Posterior cingulate gyrus (tissue), 11 donors: Measurements from ENCODE around the gene TRIM59.

ENCODE experiments used
- DNase-seq, 10 donors: peaks; one replicate each; pipeline versions ENCODE4 v3.0.0 to v3.0.0-alpha.2; 2020 to 2021; ENCODE audit warnings: mixed read lengths in 3 of 10
- intact Hi-C: fragments of 100-400 bp; cut with DNase I; formaldehyde crosslinking; loops from one replicate; pipeline ENCODE4 v1.15.1; 2023

Gene TRIM59

GRCh38 chr3:160403796-160404470, 45.7 kb downstream of the TRIM59 start:
- intact Hi-C loops, result no loop called here
- DNase-seq, result no peak

GRCh38 chr3:160403028-160403545, 46.5 kb downstream of the TRIM59 start:
- no peak for DNase-seq

DNA sequence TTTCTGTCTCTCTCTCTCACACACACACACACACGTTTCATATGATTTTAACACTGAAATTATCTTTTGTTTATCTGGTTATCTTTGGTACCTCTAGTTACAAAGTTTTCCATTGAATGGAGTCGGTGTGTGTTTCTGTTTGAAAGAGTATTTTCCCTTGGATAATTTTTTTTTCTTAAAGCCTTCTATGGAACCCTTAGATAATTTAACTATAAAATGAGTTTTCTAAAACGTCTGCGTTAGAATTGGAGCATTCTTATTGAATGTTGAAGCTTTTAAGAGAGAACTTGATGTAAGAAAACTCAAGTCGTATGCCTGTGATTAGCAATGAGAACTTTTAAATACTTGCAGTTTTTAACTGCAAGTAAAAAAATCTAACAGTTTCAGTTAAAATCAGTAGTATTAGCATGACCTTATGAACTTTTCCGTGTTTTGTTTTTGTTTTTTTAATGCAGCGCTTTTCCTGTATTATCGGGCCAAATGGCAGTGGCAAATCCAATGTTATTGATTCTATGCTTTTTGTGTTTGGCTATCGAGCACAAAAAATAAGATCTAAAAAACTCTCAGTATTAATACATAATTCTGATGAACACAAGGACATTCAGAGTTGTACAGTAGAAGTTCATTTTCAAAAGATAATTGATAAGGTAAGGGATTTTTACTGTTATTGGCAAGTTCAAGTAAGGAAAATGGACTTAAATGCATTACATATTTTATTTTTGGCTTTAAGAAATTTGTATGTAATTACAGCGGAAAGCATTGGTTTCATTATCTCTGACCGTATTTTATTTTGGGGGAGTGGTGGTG, 47.2 kb downstream of the TRIM59 start:
- intact Hi-C loops, result no loop called here
- no peak for DNase-seq

More at GRCh38 chr3:160403028-160403545, 46.5 kb downstream of the TRIM59 start:
- intact Hi-C loops, result no loop called here

- intact Hi-C loops, result no loop called here
- no peak for DNase-seq
Observed at GRCh38 chr3:160401291-160402095, 48.1 kb downstream of the TRIM59 start.

DNA sequence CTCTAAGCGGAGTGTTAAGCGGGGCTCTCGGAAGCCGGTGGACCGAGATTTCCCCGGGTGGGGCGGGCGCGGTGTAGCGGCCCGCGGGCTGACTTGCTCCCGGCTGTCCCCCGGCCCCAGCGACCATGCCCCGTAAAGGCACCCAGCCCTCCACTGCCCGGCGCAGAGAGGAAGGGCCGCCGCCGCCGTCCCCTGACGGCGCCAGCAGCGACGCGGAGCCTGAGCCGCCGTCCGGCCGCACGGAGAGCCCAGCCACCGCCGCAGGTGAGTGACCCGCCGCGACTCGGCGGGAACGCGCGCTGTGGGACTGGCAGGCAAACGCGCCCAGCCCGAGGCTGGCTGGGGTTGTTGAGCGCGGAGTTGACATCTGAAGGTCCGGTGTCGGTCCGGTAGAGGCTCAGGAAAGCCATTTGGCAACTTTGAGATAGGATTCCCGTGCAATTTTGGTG, 48.9 kb downstream of the TRIM59 start:
- intact Hi-C loops, result no loop called here
- DNase-seq, result peak in 4 of 10 donors; percentile 12 to 80 (median 68)

GRCh38 chr3:160400030-160400701, 49.4 kb downstream of the TRIM59 start:
- intact Hi-C loops, result no loop called here
- peak in 7 of 10 donors; percentile 2 to 85 (median 16) for DNase-seq

DNA sequence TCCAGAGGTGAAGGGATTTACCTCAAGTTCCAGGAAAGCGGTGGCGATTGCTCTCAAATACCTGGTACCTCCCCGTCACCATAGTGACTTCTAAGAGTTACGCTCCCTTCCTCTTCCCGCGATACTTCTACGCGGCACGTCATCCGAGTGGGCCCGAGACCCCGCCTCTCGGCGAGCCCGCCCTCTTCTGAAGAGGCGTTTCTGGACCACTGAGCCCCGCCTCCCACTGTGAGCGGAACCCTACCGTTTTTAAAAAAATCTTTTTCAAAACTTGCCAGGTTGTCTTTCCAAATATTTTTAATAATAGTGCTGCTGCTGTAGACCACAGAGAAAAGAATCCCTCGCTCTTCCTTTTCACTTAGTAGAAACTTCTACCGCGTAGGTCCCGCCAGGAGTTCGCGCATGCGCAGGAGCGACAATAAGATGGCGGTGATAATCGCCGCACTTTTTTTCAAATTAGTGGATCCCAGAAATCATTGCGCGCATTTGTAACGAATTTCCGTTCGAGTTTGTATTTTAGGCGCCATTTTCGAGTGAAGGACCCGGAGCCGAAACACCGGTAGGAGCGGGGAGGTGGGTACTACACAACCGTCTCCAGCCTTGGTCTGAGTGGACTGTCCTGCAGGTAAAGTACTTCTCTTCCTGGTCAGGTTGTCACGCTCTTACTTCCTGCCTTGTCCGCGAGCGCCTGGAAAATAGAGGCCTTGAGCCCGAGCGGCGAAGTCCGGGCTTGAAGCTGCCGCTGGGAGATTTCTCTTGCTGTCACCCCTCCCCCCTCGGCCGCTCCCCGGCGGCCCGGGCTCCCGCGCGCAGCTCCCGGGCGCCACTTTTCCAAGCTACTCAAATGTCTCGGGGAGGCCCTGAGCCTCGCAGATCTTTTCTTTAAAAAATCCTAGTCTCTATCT, 50.2 kb downstream of the TRIM59 start, which contains the start of the genes IFT80 and SMC4:
Gene IFT80 (minus strand): TSS at position 101 of the 905 bp plus-strand sequence. CDS start 14,625 bp downstream, outside the sequence.
Gene SMC4 (plus strand): TSS at position 526 of the 905 bp plus-strand sequence. CDS start 1,177 bp downstream, outside the sequence.
- DNase-seq, result peak; percentile 91 to 99 (median 95)
- intact Hi-C loops, result loop anchor here (2.0 to 5.0 kb wide), 2 partner anchors 88 to 165 kb away; partner anchors contain the start of gene KPNA4

DNA sequence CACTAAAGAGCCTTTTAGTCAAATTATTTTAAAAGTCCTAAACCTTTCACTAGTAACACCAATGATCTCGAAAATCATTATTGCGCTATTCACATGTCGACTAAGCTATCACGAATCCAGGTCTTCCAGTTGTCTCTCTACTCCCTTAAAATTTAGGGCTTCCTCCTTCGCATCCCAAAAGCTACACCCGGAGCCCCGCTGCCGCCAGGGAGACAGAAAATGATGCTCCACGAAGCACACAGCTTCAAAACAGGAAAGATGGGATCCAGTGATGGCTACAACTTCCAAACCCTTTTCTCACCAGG, 50.8 kb downstream of the TRIM59 start:
- intact Hi-C loops, result loop anchor here (2.0 to 5.0 kb wide), 2 partner anchors 89 to 166 kb away; partner anchors contain the start of gene KPNA4
- no peak for DNase-seq

DNA sequence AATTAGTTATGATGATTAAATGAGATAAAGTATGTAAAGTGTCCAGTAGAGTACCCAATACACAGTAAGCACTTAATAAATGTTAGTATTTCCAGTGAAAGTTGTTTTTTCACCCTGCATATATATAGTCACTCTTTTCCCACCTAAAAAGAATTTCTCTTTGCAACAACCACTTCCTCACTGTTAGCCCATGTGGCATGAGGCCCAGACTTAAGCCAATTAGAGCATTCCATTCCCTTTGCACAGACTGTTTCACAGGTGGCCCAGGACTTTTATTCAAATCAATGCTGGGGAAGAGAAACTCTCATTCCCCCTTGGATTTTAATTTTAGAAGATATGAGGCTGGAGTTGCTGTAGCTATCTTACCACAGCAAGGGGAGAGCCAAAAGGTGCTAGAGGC, 54.3 kb downstream of the TRIM59 start:
- DNase-seq, result no peak
- intact Hi-C loops, result loop anchor here (5.0 kb wide), 1 partner anchor 92 kb away; no protein-coding TSS in a partner anchor

DNA sequence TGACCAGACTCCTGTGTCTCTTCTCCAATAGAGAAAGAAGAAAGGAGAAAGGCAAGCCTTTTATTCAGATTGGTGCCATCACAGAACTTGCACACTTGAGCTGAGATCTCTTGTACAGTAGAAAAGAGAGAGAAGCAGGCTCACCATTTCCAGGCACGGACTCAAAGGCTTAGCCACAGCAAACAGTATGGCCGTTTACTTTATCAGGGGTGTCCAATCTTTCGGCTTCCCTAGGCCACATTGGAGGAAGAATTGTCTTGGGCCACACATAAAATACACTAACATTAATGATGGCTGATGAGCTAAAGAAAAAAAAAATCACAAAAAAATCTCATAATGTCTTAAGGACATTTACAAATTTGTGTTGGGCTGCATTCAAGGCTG, 55.6 kb downstream of the TRIM59 start:
- no peak for DNase-seq
- intact Hi-C loops, result no loop called here

GRCh38 chr3:160393346-160394008, 56.1 kb downstream of the TRIM59 start:
- intact Hi-C loops, result no loop called here
- DNase-seq, result no peak

DNA sequence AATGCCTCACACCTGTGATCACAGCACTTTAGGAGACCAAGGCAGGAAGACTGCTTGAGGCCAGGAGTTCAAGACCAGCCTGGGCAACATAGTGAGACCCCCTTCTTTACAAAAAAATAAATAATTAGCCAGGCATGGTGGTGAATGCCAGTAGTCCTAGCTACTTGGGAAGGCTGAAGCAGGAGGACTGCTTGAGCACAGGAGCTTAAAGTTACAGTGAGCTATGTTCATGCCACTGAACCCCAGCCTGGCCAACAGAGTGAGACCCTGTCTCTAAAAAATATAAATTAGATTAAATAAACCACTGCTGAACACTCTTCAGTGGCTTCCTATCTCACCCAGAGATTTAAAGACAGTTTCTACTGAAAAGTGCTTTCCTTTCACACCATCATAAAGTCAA, 56.8 kb downstream of the TRIM59 start:
- DNase-seq, result no peak
- intact Hi-C loops, result no loop called here

GRCh38 chr3:160390565-160391138, 58.9 kb downstream of the TRIM59 start:
- intact Hi-C loops, result no loop called here
- DNase-seq, result no peak
